ENCODE data around the gene NEDD4L.

The NEDD4L gene

GRCh38 chr18:58300867-58301266 lies 256.8 kb downstream of the NEDD4L start:
- no peak for DNase-seq

DNA sequence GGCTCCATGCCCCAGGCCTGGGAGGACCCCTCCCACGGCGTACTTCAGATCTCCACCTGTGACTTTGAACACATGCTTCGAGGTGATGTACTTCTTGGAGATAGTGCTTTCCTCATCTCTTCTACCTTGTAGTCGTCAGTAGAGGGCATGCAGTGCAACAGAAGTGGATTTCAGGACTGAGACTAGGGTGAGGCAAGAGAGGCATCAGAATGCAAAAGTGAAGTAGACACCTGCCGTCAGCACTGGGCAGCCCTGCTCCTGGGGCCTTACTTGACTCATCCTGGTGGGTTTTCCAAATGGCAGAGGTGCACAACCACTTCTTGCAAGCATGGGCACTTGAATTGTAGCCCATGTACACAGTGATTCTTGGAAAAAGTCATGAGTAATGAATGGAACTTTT lies 258.8 kb downstream of the NEDD4L start:
- no peak for DNase-seq

DNA sequence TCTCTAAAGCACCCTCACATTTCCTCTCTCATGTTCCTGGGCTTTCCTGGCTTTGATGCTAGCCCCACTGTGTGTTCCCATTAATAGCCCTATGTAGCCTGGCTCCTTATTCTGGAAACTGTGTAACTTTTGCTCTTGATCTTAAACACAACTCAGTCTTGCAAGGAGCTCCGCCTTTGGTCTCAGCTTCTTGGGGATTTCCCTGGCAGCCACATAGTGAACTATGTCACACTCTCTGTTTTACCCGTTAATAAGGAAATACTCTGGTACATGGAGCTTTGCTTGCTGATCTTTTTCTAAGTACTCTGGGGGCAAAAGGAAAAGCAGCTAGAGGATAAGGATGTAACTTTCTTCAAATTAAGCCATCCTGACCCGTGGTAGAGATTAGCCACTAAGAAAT lies 259.3 kb downstream of the NEDD4L start:
- DNase-seq, result peak; percentile 46 to 52

- no peak for DNase-seq
These were observed 261.8 kb downstream of the NEDD4L start for GRCh38 chr18:58305792-58306191.

DNA sequence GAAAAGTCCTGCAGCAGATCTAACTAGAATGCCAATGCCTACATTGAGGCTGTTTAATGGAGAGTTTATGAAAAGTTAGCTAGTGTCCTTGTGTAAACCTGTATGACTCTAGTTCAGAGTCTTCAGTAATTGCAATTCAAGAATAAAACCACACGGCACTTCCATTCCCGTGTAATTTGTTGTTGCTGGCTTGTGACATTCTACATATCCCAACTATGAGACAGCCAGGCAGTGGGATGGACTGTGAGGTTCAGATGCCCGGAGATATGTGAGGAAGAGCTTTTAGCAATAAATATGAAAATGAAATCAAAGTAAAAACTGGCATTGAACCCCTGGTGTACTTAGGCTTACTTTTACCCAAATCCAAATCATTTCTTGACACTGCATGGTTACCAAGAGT lies 263.4 kb downstream of the NEDD4L start:
- no peak for DNase-seq

DNA sequence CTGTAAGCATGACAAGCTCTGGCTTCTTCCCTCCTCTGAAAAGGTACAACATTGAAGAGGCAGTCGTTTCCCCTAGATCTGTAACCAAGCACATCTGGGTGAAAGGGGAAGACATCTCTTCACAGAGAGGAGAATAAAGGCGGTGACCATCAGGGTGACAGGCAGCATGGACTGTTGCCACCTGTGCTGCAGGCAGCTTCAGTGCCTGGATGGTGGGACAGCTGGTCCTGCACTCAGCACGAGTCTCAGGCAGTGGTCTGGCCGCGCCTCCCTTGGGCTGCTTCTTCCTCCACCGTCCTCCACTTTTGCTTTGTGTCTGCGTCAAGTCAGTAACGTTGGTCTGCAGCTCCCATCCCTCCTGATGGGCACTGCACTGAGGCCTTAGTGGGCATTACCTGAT lies 264.4 kb downstream of the NEDD4L start:
- no peak for DNase-seq

GRCh38 chr18:58309099-58309498 lies 265.1 kb downstream of the NEDD4L start:
- no peak for DNase-seq

- no peak for DNase-seq
These were observed 265.7 kb downstream of the NEDD4L start for GRCh38 chr18:58309610-58310239.

GRCh38 chr18:58310517-58310916 lies 266.5 kb downstream of the NEDD4L start:
- DNase-seq, result peak in 1 of 2 donors; percentile 9

- DNase-seq, result no peak
These were observed 267.4 kb downstream of the NEDD4L start for GRCh38 chr18:58311390-58311789.

DNA sequence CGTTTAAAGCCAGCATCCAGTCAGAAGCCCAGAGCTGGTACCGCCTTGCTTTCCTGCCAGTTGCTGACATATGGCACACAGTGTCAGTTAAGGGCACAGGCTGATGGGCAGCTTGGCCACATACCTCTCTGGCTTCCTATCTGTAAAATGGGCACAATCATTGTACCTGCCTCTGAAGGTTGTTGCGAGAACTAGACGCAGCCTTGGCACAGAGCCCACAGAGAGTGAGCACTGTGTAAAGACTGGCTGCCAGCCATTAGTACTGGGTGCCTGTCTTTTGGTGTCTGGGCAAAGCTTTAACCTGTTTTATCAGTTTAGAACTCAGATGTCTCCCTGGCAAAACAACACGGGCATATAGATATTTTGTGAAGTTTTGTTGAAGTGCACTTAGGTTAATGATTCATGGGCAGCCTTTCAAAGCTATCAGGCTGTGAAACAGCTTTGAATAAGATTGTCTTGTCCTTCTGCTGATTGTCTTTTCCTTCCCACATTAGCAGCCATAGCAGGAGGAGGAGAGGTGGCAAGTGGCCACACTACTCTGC lies 269.5 kb downstream of the NEDD4L start:
- no peak for DNase-seq

DNA sequence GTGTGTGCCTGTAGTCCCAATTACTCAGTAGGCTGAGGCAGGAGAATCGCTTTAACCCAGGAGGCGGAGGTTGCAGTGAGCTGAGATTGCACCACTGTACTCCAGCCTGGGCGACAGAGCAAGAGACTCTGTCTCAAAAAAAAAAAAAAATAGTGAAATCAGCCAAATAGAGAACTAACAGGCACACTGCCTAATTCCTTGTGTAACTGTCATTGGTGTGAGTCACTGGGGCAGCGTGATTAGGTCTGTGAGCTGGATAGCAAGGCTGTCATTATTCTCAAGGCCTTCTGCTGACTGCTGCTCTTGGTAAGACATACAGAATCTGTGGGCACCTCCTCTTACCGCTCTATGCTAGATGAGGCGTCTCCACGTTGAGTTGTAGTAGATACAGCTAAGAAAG lies 270.3 kb downstream of the NEDD4L start:
- DNase-seq, result peak; percentile 88 to 96

DNA sequence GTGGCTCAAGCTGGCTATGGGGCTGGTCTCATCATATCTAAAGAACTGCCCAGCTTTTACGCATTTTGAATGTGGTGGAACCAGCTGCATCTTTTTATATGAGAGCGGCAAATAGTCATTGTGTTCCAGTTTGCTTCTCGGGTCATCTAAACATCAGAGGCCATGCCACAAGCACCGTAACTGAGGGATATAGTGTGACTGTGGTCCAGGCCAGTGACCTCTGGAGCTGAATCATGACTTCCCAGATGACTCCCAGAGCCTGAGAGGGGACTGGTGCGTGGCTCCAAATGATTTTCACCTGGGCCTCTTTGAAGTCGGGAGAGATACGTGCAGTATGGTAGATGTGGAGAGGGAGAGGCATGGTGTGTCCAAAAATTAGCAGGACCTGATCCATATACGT lies 271.0 kb downstream of the NEDD4L start:
- no peak for DNase-seq

DNA sequence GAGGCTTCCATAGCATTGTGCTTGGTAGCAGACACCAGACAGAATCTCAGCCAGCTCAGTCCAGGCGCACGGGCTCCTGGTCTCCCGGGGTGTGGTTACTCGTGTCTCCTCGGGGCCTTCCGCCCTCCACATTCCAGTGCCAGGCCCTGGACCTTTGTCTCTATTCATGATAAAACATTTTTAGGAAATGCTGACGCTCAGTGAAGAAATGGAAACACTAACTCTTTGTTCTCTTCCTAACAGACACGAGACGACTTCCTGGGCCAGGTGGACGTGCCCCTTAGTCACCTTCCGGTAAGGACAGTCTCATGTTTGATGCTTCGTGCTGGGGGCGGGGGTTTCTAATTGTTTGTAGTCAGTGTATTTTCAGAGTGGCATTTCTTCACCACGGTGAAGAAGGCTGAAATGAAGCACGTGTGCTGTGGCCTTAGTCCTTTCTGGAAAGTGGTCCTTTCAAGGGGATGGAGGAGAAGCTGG lies 271.8 kb downstream of the NEDD4L start:
- DNase-seq, result no peak

DNA sequence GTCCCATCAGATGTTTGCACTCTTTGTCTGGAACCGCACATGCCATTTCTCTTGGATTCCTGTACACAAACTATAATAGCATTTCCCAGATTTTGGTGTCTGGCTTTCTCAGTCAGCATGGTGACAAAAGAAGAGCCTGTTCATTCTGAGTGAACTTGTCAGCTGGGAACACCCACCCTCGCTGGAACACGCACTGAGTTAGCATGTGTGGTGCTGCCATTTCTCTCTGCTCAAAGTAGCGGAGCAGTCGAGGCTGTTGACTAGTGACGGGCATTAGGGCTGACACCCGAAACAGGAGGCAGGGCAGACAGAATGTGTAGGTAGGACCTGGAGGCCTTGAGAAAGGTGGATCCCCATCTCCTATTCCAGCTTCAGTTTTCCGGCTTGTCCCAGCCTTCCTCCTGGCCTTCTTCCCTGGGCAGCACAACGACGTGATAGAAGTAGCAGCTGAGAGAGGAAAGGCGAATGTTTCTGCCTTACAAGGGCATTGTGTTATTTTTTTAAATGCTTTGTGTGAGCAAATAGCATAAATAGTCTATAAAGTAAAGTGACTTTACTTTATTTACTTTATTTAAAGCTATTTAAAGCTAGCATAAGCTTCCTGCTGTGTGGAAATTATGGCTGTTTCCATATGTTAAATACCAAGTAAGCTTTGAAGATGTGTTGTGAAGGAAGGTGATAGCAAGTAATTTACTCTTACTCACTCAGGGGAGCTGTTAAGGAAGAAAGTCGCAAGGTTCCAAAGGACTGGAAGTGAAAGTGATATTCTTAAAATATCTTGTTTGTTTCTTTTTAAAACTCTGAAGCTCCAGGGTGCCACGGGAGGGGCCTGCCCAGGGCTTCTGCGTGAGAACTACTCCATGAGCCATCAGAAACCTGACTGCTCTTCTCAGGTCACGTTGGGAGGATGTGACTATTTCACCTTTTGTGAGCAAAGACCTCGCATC lies 272.6 kb downstream of the NEDD4L start:
- DNase-seq, result no peak

GRCh38 chr18:58319719-58320118 lies 275.7 kb downstream of the NEDD4L start:
- DNase-seq, result no peak

GRCh38 chr18:58320907-58321561 lies 277.0 kb downstream of the NEDD4L start:
- DNase-seq, result no peak

DNA sequence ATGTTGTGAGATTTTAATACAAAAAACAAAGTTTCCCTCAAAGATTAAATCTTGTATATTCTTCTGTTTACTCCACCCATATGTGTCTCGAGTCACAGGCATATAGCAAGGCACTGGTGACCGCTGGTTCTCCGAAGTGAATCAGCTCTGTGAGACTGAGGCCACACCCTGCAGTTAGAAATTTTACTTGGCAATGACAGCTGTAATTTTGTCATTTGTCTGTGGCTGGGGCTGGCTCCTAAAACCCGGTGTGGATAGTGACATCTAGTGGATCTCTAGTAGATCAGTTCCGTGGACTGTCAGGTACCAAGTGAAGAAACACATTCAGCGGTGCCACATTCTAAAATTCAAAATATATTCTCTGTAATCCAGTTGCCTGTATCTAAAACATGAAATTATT lies 278.0 kb downstream of the NEDD4L start:
- peak; percentile 89 to 90 for DNase-seq

GRCh38 chr18:58322464-58322863 lies 278.4 kb downstream of the NEDD4L start:
- DNase-seq, result no peak

- no peak for DNase-seq
These were observed 280.1 kb downstream of the NEDD4L start for GRCh38 chr18:58323866-58324762.

- peak; percentile 16 to 21 for DNase-seq
These were observed 280.9 kb downstream of the NEDD4L start for GRCh38 chr18:58324824-58325480.

DNA sequence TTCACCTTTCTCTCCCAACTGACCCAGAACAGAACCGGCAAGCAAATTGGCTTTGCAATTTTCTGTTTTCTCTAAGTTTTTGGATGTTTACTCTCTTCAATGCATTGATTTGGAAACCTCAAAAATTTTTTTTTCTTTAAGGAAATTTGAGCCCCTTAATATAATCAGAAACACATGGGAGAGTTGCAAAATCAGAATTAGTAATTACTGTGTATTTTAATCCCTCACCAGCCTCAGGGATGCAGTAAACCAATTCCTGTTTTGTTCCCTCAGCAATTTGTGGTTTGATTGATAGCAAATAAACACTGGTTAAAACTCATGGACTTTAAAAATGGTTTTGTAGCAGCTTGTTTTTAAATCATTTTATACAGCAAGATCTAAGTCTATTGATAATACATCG lies 281.5 kb downstream of the NEDD4L start:
- DNase-seq, result no peak
